Measurements from ENCODE around the gene PTDSS2. TPM values are rescaled to one million over a fixed set of nuclear protein-coding genes. Genes with fewer than 3 reads are reported as not detected.

The PTDSS2 gene
- polyA plus RNA-seq, 3 donors: 9.3 to 18.3 (median 12.4) TPM

DNA sequence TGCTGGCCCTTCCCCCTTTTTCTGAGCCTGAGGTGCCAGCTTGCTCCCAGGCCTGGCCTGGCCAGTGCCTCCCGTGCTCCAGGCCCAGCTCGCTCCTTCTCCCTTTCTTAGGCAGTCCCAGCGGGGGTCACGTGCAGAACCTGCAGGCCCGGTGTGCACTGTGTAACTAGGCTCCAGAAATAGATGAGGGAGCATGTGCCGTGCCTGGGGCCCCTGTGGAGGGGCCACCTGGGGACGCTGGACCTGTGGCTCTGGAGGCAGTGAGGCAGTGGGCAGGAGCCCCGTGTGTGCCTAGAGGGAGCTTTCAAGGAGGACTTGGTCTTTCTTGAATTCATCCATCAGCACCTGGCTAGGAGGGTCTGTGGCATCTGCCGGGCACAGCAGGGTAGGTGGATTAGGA, 11.5 kb downstream of the PTDSS2 start:
- H3K27me3 Mint-ChIP-seq (ENCODE audit: low read depth in 3 of 3): no peaks in the 10 kb centered on the region
- H3K79me2 ChIP-seq (ENCODE audit: insufficient read depth, low read length): no peaks in the 10 kb centered on the region
- no peak overlapping the region for H3K9ac ChIP-seq (ENCODE audit: insufficient read depth, low read length, poor library complexity, severe bottlenecking)
- WGBS (ENCODE audit: insufficient coverage): 98% methylated on average over 8 of the region's 9 CpGs
- intact Hi-C loops (cut with micrococcal nuclease): no loop called here
- peaks cover 8% of the 10 kb centered on the region for H4K20me1 ChIP-seq (ENCODE audit: insufficient read depth, low read length)
- H3K4me3 Mint-ChIP-seq: no peak overlapping the region
- DNase-seq: no peak
- no peak overlapping the region for H3K4me2 ChIP-seq (replicated peaks; ENCODE audit: extremely low read depth, low read length, poor library complexity, severe bottlenecking)
- no peak overlapping the region for H3K27ac ChIP-seq (ENCODE audit: low read depth in 1 of 2, low read length in 2 of 2)
- H3K4me1 ChIP-seq (ENCODE audit: control insufficient read depth in 1 of 2, insufficient read depth in 2 of 2, low read length in 2 of 2): peaks cover 10 to 11% of the 10 kb centered on the region in 2 donors
- H3K36me3 Mint-ChIP-seq: peaks cover 31 to 40% of the 10 kb centered on the region in 2 donors
- no peak overlapping the region for H3K4me3 ChIP-seq (replicated peaks in 1 of 3; ENCODE audit: low read depth in 2 of 3, low read length in 3 of 3)
- H3K4me1 Mint-ChIP-seq: peaks cover 19% of the 10 kb centered on the region
- H2AFZ ChIP-seq (ENCODE audit: insufficient read depth, low read depth, low read length, poor library complexity, severe bottlenecking): no peak overlapping the region
- H3K9me3 ChIP-seq (replicated peaks in 1 of 2; ENCODE audit: control insufficient read depth in 1 of 2, insufficient read depth in 1 of 2, low read length in 2 of 2): no peaks in the 10 kb centered on the region
- no peaks in the 10 kb centered on the region for H3K27me3 ChIP-seq (ENCODE audit: control insufficient read depth in 2 of 2, insufficient read depth in 2 of 2, low read length in 2 of 2)
- H3K9me3 Mint-ChIP-seq: peaks cover 0 to 4% (median 0%) of the 10 kb centered on the region in 7 donors
- H3K36me3 ChIP-seq (replicated peaks in 1 of 2; ENCODE audit: control insufficient read depth in 1 of 2, insufficient read depth in 2 of 2, low read length in 2 of 2): peaks cover 16 to 22% of the 10 kb centered on the region in 2 donors
- TF ChIP-seq, protein P1, sequence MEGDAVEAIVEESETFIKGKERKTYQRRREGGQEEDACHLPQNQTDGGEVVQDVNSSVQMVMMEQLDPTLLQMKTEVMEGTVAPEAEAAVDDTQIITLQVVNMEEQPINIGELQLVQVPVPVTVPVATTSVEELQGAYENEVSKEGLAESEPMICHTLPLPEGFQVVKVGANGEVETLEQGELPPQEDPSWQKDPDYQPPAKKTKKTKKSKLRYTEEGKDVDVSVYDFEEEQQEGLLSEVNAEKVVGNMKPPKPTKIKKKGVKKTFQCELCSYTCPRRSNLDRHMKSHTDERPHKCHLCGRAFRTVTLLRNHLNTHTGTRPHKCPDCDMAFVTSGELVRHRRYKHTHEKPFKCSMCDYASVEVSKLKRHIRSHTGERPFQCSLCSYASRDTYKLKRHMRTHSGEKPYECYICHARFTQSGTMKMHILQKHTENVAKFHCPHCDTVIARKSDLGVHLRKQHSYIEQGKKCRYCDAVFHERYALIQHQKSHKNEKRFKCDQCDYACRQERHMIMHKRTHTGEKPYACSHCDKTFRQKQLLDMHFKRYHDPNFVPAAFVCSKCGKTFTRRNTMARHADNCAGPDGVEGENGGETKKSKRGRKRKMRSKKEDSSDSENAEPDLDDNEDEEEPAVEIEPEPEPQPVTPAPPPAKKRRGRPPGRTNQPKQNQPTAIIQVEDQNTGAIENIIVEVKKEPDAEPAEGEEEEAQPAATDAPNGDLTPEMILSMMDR (IDR thresholded peaks at IDR 0.05): no peak
- H3K27ac Mint-ChIP-seq: no peak overlapping the region

DNA sequence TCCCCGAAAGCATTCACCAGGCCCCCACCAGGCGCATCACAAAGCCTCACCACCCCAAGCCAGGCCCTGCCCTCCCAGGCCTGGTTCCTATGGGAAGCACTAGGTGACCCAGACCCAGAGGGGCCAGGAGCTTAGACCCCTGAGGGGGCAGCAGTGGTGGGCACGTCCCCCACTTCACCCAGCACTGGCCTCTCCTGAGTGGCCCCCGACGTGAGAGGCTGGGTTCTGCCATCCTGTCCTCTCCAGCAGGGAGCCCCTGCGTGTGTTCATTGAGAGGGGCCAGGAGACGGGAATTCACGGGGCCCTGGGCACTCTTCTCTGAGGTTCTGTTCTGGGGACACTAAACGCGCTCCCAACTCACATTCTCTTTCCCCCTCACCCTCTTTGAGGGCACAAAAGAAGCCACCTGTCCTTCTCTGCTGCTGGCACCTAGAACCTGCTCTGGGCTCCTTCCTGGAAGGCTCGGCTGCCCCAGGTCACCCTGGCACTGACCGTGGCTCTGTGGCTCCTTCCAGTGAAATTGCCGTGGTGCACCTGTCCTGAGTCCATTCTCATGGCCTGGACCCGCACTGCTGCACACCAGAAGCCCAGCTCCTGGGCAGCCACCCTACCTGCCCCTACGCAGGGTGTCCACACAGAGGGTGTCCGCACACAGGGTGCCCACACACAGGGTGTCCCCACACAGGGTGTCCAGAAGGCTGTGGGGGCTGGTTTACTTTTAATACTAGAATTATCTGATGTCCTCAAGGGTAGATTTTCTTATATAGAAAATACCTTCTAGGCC, 12.2 kb downstream of the PTDSS2 start:
- Histone ChIP-seq H4K20me1 (ENCODE audit: insufficient read depth, low read length) (peaks cover 4% of the 10 kb centered on the region), H3K27me3 (ENCODE audit: control insufficient read depth in 2 of 2, insufficient read depth in 2 of 2, low read length in 2 of 2) (no peaks in the 10 kb centered on the region), H2AFZ (ENCODE audit: insufficient read depth, low read depth, low read length, poor library complexity, severe bottlenecking) (no peak overlapping the region), H3K4me2 (replicated peaks; ENCODE audit: extremely low read depth, low read length, poor library complexity, severe bottlenecking) (no peak overlapping the region), H3K9ac (ENCODE audit: insufficient read depth, low read length, poor library complexity, severe bottlenecking) (no peak overlapping the region), H3K4me3 (replicated peaks in 1 of 3; ENCODE audit: low read depth in 2 of 3, low read length in 3 of 3) (no peak overlapping the region), H3K4me1 (ENCODE audit: control insufficient read depth in 1 of 2, insufficient read depth in 2 of 2, low read length in 2 of 2) (peaks cover 10 to 14% of the 10 kb centered on the region in 2 donors), H3K27ac (ENCODE audit: low read depth in 1 of 2, low read length in 2 of 2) (no peak overlapping the region), H3K36me3 (replicated peaks in 1 of 2; ENCODE audit: control insufficient read depth in 1 of 2, insufficient read depth in 2 of 2, low read length in 2 of 2) (peaks cover 14 to 22% of the 10 kb centered on the region in 2 donors), H3K9me3 (replicated peaks in 1 of 2; ENCODE audit: control insufficient read depth in 1 of 2, insufficient read depth in 1 of 2, low read length in 2 of 2) (no peaks in the 10 kb centered on the region), H3K79me2 (ENCODE audit: insufficient read depth, low read length) (no peaks in the 10 kb centered on the region)
- Mint-ChIP-seq H3K4me3 (no peak overlapping the region), H3K27ac (no peak overlapping the region), H3K27me3 (ENCODE audit: low read depth in 3 of 3) (no peaks in the 10 kb centered on the region), H3K4me1 (peaks cover 15% of the 10 kb centered on the region), H3K9me3 (peaks cover 0 to 4% (median 0%) of the 10 kb centered on the region in 7 donors), H3K36me3 (peaks cover 26 to 39% of the 10 kb centered on the region in 2 donors)
- 99% methylated on average over 12 of the region's 16 CpGs for WGBS (ENCODE audit: insufficient coverage)
- DNase-seq: no peak
- intact Hi-C loops (cut with micrococcal nuclease): no loop called here
- TF ChIP-seq, protein P1 (IDR thresholded peaks at IDR 0.05): no peak

Measured in CD14-positive monocyte (primary cell).